GOT3 (cell line): ENCODE data around the gene CIPC.

Experiments
- DNase-seq: peaks from one replicate; lab custom pipeline; 2025; ENCODE audit warnings: mixed read lengths; lab: John Stamatoyannopoulos, UW

CIPC gene

GRCh38 chr14:77071938-77072388, 26.1 kb upstream of the CIPC start:
- no peak for DNase-seq

- DNase-seq, result no peak
Measured at GRCh38 chr14:77074969-77075368, 23.1 kb upstream of the CIPC start.

- DNase-seq, result no peak
Measured at GRCh38 chr14:77076113-77076631, 21.9 kb upstream of the CIPC start.

GRCh38 chr14:77077040-77077439, 21.0 kb upstream of the CIPC start:
- no peak for DNase-seq

GRCh38 chr14:77082356-77082755, 15.7 kb upstream of the CIPC start:
- no peak for DNase-seq

GRCh38 chr14:77083082-77083481, 15.0 kb upstream of the CIPC start:
- no peak for DNase-seq

- no peak for DNase-seq
Measured at GRCh38 chr14:77084985-77085384, 13.1 kb upstream of the CIPC start.

GRCh38 chr14:77085538-77085937, 12.5 kb upstream of the CIPC start:
- no peak for DNase-seq

GRCh38 chr14:77086017-77086727, 11.9 kb upstream of the CIPC start:
- no peak for DNase-seq

- DNase-seq, result no peak
Measured at GRCh38 chr14:77086951-77087350, 11.1 kb upstream of the CIPC start.

- DNase-seq, result no peak
Measured at GRCh38 chr14:77087631-77088030, 10.4 kb upstream of the CIPC start.

- DNase-seq, result no peak
Measured at GRCh38 chr14:77088219-77088618, 9.8 kb upstream of the CIPC start.

- DNase-seq, result no peak
Measured at GRCh38 chr14:77088645-77089044, 9.4 kb upstream of the CIPC start.

- DNase-seq, result no peak
Measured at GRCh38 chr14:77091518-77091917, 6.5 kb upstream of the CIPC start.

GRCh38 chr14:77092676-77093075, 5.4 kb upstream of the CIPC start:
- DNase-seq, result no peak

- no peak for DNase-seq
Measured at GRCh38 chr14:77094672-77095284, 3.3 kb upstream of the CIPC start.

- DNase-seq, result no peak
Measured at GRCh38 chr14:77097006-77097699, 905 bp upstream of the CIPC start.

- DNase-seq, result no peak
Measured at GRCh38 chr14:77098529-77099353, 683 bp downstream of the CIPC start.

GRCh38 chr14:77099425-77100167, 1.5 kb downstream of the CIPC start:
- no peak for DNase-seq

GRCh38 chr14:77100961-77101360, 2.9 kb downstream of the CIPC start:
- DNase-seq, result no peak

- no peak for DNase-seq
Measured at GRCh38 chr14:77102154-77102553, 4.1 kb downstream of the CIPC start.
